Stimulated activated CD4-positive, alpha-beta T cell treated with anti-CD3 and anti-CD28 coated beads, TNF-alpha, amount 100 ng/mL, for 48 hours (primary cell): ENCODE data around the gene IKZF2.

Experiments used
- DNase-seq, 3 donors: peaks; one replicate each; pipeline ENCODE4 v3.0.0-alpha.2; 2020; ENCODE audit warnings: low read depth in 3 of 3

Gene IKZF2

DNA sequence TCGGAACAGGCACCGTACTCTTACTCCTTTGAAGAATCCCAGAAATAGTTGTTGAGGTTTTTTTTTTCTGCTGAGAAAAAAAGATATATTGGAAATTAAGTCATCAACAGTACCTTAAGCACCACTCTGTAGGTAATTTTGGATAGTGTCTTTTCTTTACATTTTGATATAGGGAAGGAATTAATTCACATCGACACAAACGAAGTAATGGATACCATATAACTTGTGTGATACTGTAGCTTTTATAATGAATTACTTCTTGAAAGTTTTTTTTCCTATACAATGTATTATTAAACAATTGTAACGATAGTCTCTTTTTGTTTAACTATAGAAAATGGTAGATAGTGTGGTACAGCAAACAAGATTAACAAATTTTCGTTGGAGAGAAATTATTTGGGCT lies 1.5 kb upstream of the IKZF2 start:
- no peak for DNase-seq

DNA sequence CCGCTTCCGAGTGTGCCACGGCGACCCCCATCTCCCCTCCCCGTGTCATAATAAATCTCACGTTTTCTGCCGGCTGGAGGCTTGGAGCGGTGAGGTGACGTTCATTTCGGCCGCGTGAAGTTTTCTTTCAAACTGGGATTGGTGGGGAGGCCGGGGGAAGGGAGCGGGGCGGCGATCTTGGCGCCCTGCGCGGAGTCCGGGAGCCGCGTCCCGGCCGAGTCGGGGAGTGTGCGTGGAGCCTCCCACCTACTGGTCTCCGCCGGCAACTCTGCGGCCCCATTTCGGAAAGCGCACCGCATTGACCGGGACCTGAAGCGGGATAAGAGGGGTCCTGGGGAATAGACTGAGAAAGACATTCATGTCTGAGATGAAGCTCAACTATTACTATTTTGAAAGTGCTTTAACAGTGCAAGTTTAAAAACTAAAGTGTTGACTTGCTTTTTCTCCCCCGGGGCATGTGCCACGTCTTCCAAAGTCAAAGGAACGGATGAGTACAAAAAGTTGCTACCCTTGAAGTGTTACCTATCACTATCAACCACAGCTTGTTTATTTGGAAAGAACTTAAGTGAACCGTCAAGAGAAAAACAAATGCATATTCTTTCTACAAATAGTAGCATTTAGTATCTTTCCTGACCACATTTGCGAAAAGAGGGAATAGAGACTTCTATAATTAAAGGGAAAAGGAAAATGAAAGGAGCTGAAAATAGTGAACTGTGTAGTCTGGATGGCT lies 818 bp upstream of the IKZF2 start:
- DNase-seq = peak in 1 of 3 donors; percentile 0

DNA sequence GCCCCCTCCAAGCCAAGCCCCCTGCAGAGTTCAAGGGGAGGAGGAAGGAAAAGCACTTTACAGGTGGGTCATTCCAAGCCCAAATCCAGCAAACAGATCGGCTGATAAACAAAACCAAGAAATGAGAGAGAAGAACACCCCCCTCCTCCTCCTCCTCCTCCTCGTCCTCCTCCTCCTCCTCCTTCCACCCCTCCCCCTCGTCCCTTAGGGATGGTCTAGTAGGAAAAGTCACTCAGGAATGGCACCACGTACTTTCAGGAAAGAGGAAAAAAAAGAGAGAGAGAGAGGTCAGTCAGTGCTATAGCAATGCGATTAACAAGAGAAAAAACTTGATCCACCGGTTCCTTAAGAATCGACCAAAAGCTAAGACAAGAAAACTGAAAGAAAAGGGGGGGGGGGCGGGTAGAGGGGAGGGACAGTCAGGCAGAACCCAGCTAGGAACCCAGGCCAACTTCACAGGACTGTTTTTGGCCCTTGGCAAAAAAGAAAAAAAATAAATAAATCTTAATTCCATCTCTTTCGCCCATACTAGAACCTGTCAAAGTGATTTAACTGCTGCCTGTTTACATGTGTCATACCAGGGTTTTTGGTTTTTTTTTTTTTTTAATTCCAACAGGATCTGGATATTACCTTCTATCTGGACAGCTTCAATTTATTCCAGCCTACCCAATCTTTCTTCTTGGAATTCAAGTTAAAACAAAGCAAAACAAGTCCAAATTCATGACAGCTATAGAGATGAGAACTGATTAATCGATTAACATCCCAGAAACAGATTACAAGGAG lies 906 bp downstream of the IKZF2 start:
- DNase-seq = no peak

GRCh38 chr2:213149949-213150314 lies 1.5 kb downstream of the IKZF2 start:
- no peak for DNase-seq

DNA sequence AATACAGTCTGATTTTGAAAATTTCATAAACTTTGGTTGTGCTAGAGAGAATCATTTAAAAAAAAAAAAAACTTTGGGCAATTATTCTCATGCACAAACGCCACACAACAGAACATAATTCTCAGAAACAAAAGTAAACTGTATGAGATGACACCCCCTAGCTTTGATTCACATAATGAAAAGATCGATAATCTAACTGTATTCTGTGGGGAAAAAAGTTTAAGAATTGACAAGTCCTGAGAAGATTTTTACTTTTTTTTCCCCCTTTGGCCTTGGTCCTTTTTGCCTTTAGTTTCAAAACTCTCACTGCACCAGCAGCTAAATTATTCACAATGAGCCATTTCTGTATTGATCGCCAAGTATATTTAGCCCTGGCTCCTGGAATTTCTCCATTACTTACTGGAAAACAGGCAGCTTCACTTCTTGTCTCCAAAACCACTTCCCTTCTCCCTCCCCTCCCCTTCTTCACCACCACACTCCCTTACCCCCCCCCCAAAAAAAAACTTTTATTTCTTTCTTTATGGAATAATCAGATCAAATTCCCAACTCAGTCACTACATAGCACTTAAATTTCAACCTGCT lies 2.0 kb downstream of the IKZF2 start:
- no peak for DNase-seq

DNA sequence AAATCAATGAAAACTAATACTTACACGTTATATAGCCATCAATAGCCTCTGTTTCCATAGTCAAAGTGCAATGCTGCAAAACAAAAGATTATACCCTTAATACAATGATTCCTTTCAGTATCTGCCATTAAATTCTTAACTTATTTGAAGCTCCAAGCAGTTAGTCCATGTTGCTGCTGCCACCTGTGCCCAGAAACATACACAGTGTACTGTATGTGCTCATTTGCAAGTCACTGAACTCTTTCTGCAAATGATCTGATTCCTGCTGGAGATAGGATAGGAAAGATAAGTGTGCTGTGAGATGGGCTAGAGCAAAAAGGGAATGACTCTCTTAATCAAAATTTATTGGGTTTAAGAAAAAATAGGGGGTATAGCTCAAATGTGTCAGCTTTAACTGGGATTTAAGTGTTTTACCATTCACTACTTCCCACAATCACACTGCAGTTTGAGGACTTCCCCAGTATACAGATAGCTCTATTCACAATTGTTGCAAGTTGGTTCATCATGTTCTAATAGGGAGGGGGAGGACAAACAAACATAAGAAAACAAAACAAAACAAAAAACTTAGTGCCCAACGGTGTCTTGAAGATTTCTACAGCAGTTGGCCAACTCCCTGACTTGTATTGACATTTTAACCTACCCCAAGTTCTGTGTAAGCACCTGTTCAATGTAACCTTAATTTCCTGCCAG lies 2.7 kb downstream of the IKZF2 start:
- DNase-seq = no peak

GRCh38 chr2:213147538-213147937 lies 3.9 kb downstream of the IKZF2 start:
- no peak for DNase-seq

DNA sequence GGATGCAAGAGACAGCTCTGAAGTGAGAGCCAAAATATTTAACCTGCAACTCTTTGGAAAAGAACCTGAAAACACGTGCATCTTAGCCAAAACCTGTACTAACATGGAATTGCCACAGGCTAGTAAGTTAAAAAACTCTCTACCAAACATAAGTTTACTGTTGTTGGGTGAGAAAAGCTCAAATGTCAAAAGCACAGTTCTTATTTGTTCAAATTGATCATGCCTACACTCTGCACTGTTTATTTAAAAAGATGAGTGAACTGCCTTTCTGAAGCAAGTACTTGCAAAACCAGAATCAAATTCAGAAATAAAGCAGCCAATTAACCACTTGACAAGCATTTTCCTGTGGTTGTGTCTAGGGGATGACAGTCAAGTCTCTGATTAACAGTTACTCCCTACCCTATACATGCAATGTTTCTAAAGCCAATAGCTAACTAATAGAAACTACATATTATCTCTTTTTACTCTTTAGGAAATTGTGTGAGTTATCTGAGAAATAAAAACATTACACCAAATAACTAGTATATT lies 5.6 kb downstream of the IKZF2 start:
- no peak for DNase-seq

DNA sequence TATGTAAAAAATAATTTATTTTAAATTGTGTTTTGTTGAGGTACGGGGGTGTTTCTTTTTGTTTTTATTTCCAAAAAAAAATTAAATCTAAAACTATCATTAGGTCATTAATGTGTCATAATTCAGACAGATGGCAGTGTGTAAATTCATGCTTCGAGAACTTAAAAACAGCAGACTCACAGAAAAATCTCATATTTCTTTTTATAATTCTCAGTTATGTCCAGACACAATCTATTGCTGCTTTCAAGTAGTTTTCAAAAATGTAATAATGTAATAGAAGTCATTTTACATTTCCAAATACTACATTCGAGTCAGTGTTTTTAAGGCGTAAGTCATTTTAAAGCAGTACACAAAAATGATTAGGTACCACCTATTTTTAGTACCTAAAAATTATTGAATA lies 14.3 kb downstream of the IKZF2 start:
- no peak for DNase-seq

DNA sequence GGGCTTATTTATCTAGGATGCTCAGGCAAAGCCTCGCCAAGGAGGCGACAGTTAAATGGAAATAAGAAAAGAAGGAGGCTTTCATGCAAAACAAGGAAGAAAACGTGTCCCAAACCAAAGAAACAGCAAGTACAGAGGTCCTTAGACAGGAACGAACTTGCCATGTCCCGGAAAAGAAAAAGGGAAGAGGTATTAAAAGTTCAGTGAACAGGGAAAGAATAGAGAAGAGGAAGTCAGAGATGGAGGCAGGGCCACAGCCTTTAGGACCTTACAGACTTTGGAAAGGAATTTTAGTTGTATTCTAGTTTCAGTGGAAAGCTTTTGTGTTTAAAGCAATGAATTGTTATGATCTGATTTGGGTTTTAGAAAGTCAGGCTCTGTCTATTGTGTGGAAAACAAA lies 22.1 kb downstream of the IKZF2 start:
- DNase-seq = no peak

DNA sequence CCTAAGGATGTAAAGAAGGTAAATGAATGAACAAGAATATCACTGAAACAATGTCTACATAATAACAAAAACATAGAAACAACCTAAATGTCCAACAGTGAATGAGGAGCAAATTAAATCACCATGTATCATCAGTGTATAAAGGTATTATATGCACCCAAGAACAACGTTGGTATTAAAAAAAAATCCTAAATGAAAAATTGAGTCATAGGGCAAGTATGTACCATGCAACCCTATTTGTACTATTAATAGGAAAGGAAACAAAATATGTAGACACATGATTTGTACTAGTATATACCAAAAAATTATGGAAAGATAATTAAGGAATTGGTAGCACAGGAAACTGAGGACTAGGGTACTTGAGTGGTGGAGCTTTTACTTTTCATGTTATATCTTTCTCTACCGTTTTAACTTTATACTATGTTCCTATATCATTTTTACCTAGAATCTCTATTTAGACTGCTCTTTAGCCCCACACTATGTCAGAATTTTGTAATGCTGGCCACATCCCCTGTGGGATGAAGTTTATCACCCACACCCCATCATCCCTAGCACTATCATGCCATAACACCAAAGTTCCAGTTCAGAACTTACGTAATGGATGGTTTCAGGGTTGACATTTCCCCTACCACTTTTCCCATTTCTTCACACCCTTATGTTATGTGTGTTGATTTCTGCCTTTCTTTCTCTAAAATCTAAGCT lies 25.6 kb downstream of the IKZF2 start:
- DNase-seq = no peak

DNA sequence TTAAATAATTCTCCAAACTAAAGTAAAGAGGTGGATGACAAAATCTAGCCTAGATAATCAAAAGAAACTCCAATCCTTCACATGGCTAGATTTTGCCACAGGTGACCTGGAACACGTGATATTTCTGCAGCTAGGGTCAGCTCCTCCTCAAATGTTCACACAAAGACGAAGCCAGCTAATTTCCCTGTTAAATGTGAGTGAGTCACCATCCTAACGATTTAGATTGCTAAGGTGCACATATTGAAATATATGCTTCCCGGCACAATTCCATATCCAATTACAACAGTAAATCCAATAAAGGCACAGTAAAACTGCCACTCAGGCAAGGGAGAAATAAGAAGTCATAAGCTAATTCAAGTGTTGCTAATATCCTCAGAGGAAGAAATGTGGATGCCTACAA lies 28.7 kb downstream of the IKZF2 start:
- DNase-seq = no peak

DNA sequence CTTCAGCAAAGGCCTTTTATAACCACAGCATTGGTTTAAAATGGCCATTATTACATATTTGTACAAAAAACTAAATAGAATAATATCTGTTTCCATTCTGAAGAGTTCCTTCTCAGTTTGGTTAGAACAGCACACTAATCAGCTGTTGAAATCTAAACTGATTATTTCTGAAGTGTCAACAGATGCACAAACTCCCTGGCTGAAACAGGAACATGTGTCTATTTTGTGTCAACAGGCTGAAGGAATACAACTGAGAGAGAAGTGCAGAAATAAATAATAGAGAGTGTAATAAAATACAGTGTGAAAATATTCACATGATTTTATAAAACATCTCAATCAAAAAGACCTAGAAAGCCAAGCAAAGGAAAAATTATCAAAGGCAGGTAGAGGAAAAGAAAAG lies 29.7 kb downstream of the IKZF2 start:
- no peak for DNase-seq

DNA sequence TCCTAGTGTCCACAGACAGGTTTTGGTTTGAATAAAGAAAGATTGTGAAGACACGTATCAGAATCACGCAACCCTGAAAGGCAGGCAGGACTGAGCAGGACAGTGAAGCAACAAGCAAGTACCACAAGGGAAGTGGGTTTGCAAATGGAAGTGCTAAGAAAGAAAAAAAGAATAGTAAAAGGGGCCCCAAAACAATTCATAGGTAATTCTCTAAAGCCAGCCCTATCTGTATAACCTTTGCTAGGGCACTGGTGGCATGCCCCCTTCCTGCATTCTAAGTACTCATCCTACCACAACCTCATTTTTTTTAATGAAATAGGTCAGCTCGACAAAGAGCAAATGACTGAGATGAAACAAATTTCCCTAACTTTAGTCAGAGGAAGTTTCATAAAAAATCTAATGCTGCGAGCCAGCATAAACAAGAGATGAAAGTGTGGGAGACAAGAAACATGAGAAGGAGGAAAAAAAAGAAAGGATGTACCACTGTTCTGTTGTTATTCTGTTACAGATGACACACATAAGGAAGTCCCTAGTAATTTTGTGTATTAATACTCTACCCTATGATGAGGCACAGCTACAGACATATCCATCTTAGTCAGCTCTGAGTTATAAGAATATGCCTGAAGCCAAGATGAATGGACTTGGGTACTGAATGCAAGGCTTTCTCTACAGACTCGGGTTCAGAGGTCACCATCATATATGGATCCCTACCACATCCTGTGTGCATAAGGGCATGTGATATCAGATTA lies 32.2 kb downstream of the IKZF2 start:
- no peak for DNase-seq

DNA sequence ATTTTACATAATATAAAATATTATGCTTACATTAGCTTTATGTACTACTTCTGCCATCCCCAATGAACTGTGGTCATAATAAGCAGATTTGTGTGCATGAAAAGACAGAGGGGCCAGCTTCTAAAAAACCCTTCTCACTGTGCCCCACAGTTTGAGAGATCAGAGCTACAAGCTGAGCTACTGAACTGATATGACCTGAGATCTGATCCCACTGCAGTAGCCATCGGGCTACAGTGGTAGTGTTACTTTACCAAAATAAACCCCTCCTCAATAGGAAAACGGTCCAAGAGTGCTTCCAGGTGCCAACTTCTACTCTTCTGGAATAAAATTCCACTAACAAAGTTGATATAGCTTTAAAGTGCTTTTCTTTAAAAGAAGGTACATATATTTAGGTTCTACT lies 43.1 kb downstream of the IKZF2 start:
- DNase-seq = no peak

DNA sequence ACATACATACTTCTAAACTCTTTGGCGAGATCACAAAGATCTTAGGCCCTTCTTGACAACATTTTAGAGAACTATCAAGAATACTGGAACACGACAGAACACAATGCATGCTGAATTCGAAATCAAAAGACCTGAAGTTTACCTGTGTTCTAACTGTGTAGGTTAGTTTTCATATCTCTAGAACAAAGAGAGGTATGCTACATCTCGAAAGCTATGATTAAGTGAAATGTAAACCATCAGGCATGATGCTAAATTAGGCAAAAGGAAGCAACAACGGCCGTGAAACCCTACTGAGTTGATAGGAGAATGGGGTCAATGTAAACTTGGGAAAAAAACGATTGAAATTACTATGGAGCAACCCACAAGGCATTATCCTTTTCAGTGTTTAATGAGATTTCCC lies 43.7 kb downstream of the IKZF2 start:
- no peak for DNase-seq

DNA sequence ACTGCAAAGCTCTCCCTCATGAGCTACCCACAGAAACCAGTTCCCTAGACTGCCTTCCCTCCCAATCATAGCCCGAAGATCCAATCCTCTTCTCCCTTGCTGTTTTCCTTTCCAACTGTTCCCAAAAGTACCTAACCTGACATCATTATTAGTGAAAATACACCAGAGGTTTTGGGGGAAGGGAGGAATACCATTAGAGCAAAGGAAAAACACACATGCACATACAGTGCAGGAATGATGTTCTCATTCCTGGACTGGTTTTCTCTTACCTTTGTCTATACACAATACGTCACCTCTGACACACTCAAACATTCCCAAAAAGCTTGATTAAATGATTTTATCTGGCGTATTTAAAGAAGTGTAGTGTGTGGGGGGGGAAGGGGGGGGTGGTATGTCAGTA lies 46.2 kb downstream of the IKZF2 start:
- no peak for DNase-seq

DNA sequence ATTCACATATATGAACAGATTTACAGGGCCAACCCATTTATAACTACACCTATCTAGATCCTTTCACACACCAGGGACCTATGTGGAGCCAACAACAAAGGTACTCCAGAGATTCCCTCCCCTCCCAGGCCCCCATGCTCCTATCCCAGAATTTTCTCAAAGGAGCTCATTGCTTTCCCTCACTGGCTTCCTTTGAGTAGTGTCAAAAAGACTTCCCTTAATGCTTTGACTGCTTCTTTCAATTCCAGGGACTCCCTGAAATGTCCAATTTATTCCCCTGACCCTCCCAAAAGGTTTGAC lies 46.6 kb downstream of the IKZF2 start:
- DNase-seq = no peak

DNA sequence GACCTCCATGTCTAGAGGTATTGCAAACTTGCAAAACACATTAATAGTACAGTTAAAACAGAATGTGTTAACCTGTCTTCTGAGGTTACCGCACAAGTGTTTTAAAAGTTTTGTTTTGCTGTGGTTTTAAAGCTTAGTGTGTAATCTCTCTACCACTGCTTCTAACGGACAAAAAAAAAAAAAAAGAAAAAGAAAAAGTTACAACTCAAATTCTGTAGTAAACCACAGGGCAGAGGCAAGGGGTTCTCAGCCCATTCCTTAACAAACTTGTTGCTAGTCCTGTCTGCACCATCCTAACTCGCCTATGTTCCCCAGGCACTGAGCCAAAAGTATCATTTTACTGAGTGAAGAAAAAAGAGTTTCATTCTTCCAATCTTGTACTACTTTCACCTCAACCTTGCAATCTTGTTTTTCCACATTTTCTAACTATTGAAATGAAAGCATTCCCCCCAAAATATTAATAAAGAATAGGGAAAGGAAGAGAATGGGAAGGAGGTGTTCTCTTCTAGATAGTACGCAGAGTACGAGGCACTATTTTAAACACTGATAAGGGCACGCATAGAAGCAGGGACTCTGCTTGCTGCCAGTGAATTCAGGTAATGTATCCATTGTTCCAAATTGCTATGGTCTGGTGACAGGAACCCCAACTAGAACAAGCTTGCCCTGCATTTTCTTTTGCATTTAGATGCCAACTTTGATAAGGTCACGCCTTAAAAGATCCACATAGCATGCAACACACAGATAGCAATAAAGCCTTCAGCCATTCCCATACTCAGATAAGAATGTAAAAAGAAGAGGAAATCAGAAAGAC lies 47.1 kb downstream of the IKZF2 start:
- DNase-seq = no peak

- DNase-seq = no peak
Observed at GRCh38 chr2:213101692-213102460, 49.5 kb downstream of the IKZF2 start.
